GM12891 (cell line): ENCODE data around the gene PIK3CB.

Source experiments
- DNase-seq: peaks from one replicate; pipeline ENCODE4 v3.0.0; 2011; ENCODE audit warnings: low spot score; ENCODE audit not compliant: insufficient read length
- FAIRE-seq: peaks from 2 replicates; lab custom pipeline; 2011; peaks lifted over from hg19 to GRCh38; lab: Jason Lieb, UNC
- PAX5 ChIP-seq: IDR thresholded peaks from 2 replicates; pipeline ENCODE4 v1.6.1; 2011; ENCODE audit warnings: low read length, moderate library complexity, mild to moderate bottlenecking; ENCODE audit not compliant: insufficient read depth, severe bottlenecking
- POLR2A ChIP-seq: IDR thresholded peaks from 2 replicates; pipeline ENCODE4 v1.6.1; 2011; ENCODE audit warnings: low read depth, low read length, control low read depth
- POLR2AphosphoS5 ChIP-seq: IDR thresholded peaks from 2 replicates; pipeline ENCODE4 v1.6.1; 2011; ENCODE audit warnings: low read depth, low read length, control low read depth
- POU2F2 ChIP-seq: IDR thresholded peaks from 2 replicates; pipeline ENCODE4 v1.6.1; 2011; ENCODE audit warnings: low read depth, mild to moderate bottlenecking, control low read depth, low read length, moderate library complexity
- SPI1 ChIP-seq: IDR thresholded peaks from 2 replicates; pipeline ENCODE4 v1.6.1; 2011; ENCODE audit warnings: low read depth, low read length, control low read depth
- TAF1 ChIP-seq: IDR thresholded peaks from 2 replicates; pipeline ENCODE4 v1.6.1; 2011; ENCODE audit warnings: low read depth, low read length, control low read depth

PIK3CB gene

GRCh38 chr3:138668107-138668506, 166.6 kb downstream of the PIK3CB start:
- DNase-seq (no peak), FAIRE-seq (no peak)

GRCh38 chr3:138657508-138657907, 177.2 kb downstream of the PIK3CB start:
- DNase-seq (no peak), FAIRE-seq (no peak)
- TF ChIP-seq PAX5 (no peak), TAF1 (no peak), SPI1 (no peak)

More at GRCh38 chr3:138668107-138668506, 166.6 kb downstream of the PIK3CB start:
- TF ChIP-seq TAF1 (no peak), PAX5 (no peak), POLR2A (no peak), SPI1 (no peak), POU2F2 (no peak), POLR2AphosphoS5 (no peak)

DNA sequence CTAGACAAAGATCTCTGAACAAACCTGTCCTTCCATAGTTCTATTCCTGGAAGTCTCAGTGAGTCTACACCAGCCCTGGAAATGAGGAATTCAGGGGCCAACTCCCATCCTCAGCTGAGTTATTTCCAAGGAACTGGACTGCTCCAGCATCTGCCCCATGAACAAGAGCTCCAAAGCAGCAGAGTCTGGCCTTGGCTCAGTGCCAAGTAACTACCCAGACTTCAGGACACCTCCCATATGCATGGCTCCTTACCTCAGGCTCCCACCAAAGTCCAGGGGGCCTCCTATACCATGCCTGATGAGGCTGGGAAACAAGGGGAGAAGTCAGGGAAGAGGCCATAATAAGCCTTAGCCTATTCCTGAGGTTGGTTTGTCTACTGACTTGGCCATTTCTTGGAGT, 181.2 kb downstream of the PIK3CB start:
- DNase-seq = no peak
- TF ChIP-seq PAX5 (no peak), TAF1 (no peak), SPI1 (no peak), POU2F2 (no peak), POLR2A (no peak), POLR2AphosphoS5 (no peak)
- FAIRE-seq = no peak

DNA sequence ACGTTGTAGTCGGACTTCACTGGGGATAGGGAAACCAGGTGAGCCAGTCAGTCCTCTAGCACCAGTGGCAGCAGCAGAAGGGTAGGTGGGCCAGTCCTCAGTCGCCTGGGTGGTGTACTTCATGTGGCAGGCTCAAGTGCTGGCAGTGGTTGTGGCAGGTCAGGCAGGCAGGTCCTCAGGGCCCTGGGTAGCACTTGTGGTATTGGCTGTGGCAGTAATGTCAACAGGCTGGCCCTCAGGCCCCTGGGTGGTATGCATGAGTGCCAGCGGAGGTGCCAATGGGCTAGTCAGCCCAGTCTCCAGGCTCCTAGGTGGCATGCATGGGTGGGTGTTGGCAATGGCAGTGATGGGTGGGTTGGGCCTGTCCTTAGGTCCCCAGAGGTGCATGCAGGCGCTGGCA, 185.6 kb downstream of the PIK3CB start:
- no peak for FAIRE-seq
- DNase-seq = no peak
- no peak for TF ChIP-seq POU2F2
- TF ChIP-seq PAX5 = no peak
- no peak for TF ChIP-seq POLR2AphosphoS5
- no peak for TF ChIP-seq TAF1
- no peak for TF ChIP-seq SPI1

DNA sequence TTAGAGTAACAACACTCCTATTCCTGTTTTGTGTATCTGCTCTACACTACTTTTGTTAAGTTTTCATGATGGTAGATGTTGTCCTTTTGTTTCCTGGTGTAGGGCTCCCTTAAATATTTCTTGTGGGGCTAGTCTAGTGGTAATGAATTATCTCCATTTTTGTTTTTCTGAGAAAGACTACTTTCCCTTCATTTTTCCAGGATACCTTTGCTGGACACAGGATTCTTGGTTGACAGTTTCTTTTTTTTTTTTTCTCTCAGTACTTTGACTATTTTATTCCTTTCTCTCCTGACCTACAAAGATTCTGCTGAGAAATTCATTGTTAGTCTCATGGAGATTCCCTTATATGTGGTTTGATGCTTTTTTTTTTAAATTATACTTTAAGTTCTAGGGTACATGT, 188.2 kb downstream of the PIK3CB start:
- no peak for TF ChIP-seq POU2F2
- FAIRE-seq = no peak
- DNase-seq = no peak

- no peak for FAIRE-seq
- DNase-seq = no peak
- no peak for TF ChIP-seq SPI1
- TF ChIP-seq POLR2A = no peak
- TF ChIP-seq POLR2AphosphoS5 = no peak
- no peak for TF ChIP-seq TAF1
- no peak for TF ChIP-seq PAX5
- no peak for TF ChIP-seq POU2F2
Measured at GRCh38 chr3:138646008-138646407, 188.7 kb downstream of the PIK3CB start.

- no peak for FAIRE-seq
- TF ChIP-seq PAX5 (no peak), POU2F2 (no peak), SPI1 (no peak), POLR2A (no peak), POLR2AphosphoS5 (no peak), TAF1 (no peak)
- no peak for DNase-seq
Measured at GRCh38 chr3:138642927-138643253, 191.8 kb downstream of the PIK3CB start.

GRCh38 chr3:138642226-138642926, 192.4 kb downstream of the PIK3CB start:
- FAIRE-seq (no peak), DNase-seq (no peak)
- TF ChIP-seq POLR2AphosphoS5 (no peak), PAX5 (no peak), TAF1 (no peak), POLR2A (no peak), SPI1 (no peak), POU2F2 (no peak)

GRCh38 chr3:138640537-138640936, 194.2 kb downstream of the PIK3CB start:
- no peak for TF ChIP-seq SPI1
- no peak for DNase-seq
- FAIRE-seq = no peak

- FAIRE-seq (no peak), DNase-seq (no peak)
- no peak for TF ChIP-seq TAF1
- no peak for TF ChIP-seq SPI1
- no peak for TF ChIP-seq POLR2A
- no peak for TF ChIP-seq POU2F2
- TF ChIP-seq PAX5 = no peak
- TF ChIP-seq POLR2AphosphoS5 = no peak
Measured at GRCh38 chr3:138638641-138639040, 196.1 kb downstream of the PIK3CB start.

- no peak for DNase-seq
- no peak for TF ChIP-seq POU2F2
- no peak for TF ChIP-seq POLR2A
- TF ChIP-seq TAF1 = no peak
- TF ChIP-seq PAX5 = no peak
- TF ChIP-seq SPI1 = no peak
- TF ChIP-seq POLR2AphosphoS5 = no peak
Measured at GRCh38 chr3:138629526-138629925, 205.2 kb downstream of the PIK3CB start.

More at GRCh38 chr3:138629526-138629925, 205.2 kb downstream of the PIK3CB start:
- FAIRE-seq = no peak
